SU-DHL-6 (cell line): Measurements from ENCODE around the gene RAP1B.

Experiments
- H2AFZ ChIP-seq: fragments of 200-600 bp; sonication (generic); 2 replicates; pipeline ENCODE4 v1.6.1; 2014; ENCODE audit warnings: low read depth, mild to moderate bottlenecking, moderate library complexity, mixed read lengths, antibody characterized with exemption, low read length; ENCODE audit not compliant: severe bottlenecking
- H3F3A ChIP-seq: fragments of 200-600 bp; shearing (Covaris generic); 2 replicates; pipeline ENCODE4 v1.6.0; 2016; ENCODE audit warnings: antibody characterized with exemption, mild to moderate bottlenecking; ENCODE audit not compliant: insufficient read depth
- H3K27ac ChIP-seq: fragments of 200-600 bp; sonication (generic); 2 replicates; pipeline ENCODE4 v1.5.1; 2016; ENCODE audit warnings: low read depth, mild to moderate bottlenecking, low read length, moderate library complexity, mixed read lengths
- H3K27me3 ChIP-seq: fragments of 200-600 bp; sonication (generic), shearing (Covaris generic); 2 replicates; pipeline ENCODE4 v1.6.0; 2014; ENCODE audit warnings: mild to moderate bottlenecking, low read length
- H3K36me3 ChIP-seq: fragments of 200-600 bp; sonication (generic); 2 replicates; pipeline ENCODE4 v1.6.1; 2014; ENCODE audit warnings: mild to moderate bottlenecking, low read length, mixed read lengths
- H3K4me2 ChIP-seq: fragments of 300-600, 200-600 bp; shearing (Covaris generic), sonication (generic); 2 replicates; pipeline ENCODE4 v1.6.0; 2014; ENCODE audit warnings: low read length, low read depth, mild to moderate bottlenecking; ENCODE audit not compliant: poor library complexity, severe bottlenecking
- H3K4me3 ChIP-seq: fragments of 200-600 bp; sonication (generic); 2 replicates; pipeline ENCODE4 v1.5.1; 2014; ENCODE audit warnings: antibody characterized with exemption, low read length, mild to moderate bottlenecking, mixed read lengths; ENCODE audit not compliant: insufficient read depth, poor library complexity, severe bottlenecking
- H3K79me2 ChIP-seq: fragments of 200-600 bp; sonication (generic); 2 replicates; pipeline ENCODE4 v1.6.1; 2014; ENCODE audit warnings: mild to moderate bottlenecking, low read length, moderate library complexity; ENCODE audit not compliant: insufficient read depth
- H3K9ac ChIP-seq: fragments of 200-600 bp; sonication (generic); 2 replicates; pipeline ENCODE4 v1.7.0; 2014; ENCODE audit warnings: mild to moderate bottlenecking, low read length
- H3K9me2 ChIP-seq: fragments of 200-600 bp; sonication (generic); replicated peaks from 2 replicates; pipeline ENCODE4 v1.6.1; 2014; ENCODE audit warnings: low read length; ENCODE audit not compliant: insufficient read depth
- H3K9me3 ChIP-seq: fragments of 200-600 bp; sonication (generic); 2 replicates; pipeline ENCODE4 v1.6.1; 2014; ENCODE audit warnings: low read length, mixed read lengths; ENCODE audit not compliant: insufficient read depth
- H4K20me1 ChIP-seq: fragments of 200-600 bp; sonication (generic); 2 replicates; pipeline ENCODE4 v1.6.1; 2014; ENCODE audit warnings: low read depth, mild to moderate bottlenecking, antibody characterized with exemption, low read length, moderate library complexity, mixed read lengths
- CTCF ChIP-seq: fragments of 200-600 bp; sonication (generic); IDR thresholded peaks from one replicate; pipeline ENCODE4 v1.5.1; 2017; ENCODE audit warnings: antibody characterized with exemption, mild to moderate bottlenecking, low read length, moderate library complexity; ENCODE audit not compliant: insufficient read depth, poor library complexity, severe bottlenecking
- EZH2phosphoT487 ChIP-seq: fragments of 200-600 bp; sonication (generic), shearing (Covaris generic); conservative IDR thresholded peaks from 2 replicates; pipeline ENCODE4 v1.6.1; 2018; ENCODE audit warnings: mild to moderate bottlenecking, antibody characterized with exemption, low read length, moderate library complexity, mixed read lengths

Gene RAP1B

GRCh38 chr12:68619541-68619940 lies 8.8 kb downstream of the RAP1B start:
- H4K20me1 ChIP-seq: peaks cover 40% of the 10 kb centered on the region
- H3K4me3 ChIP-seq: no peak overlapping the region
- no peak overlapping the region for H3K9ac ChIP-seq
- no peaks in the 10 kb centered on the region for H3K9me2 ChIP-seq
- H2AFZ ChIP-seq: no peak overlapping the region
- TF ChIP-seq CTCF (no peak), EZH2phosphoT487 (no peak)
- no peaks in the 10 kb centered on the region; the same call in 1 of the 2 replicates for H3K36me3 ChIP-seq
- H3K79me2 ChIP-seq: peaks cover 100% of the 10 kb centered on the region
- peaks cover 6% of the 10 kb centered on the region for H3F3A ChIP-seq
- H3K9me3 ChIP-seq: no peaks in the 10 kb centered on the region
- no peak overlapping the region for H3K27ac ChIP-seq
- no peaks in the 10 kb centered on the region for H3K27me3 ChIP-seq
- no peak overlapping the region for H3K4me2 ChIP-seq

- H3K79me2 ChIP-seq: peaks cover 100% of the 10 kb centered on the region
- TF ChIP-seq EZH2phosphoT487 (no peak), CTCF (no peak)
- H3K4me3 ChIP-seq: no peak overlapping the region
- no peak overlapping the region for H3K9ac ChIP-seq
- no peaks in the 10 kb centered on the region for H3K9me2 ChIP-seq
- H3K27ac ChIP-seq: no peak overlapping the region
- no peaks in the 10 kb centered on the region for H3K27me3 ChIP-seq
- peak overlapping the region; percentile 6 for H3K4me2 ChIP-seq
- H3K9me3 ChIP-seq: no peaks in the 10 kb centered on the region
- peaks cover 6% of the 10 kb centered on the region for H3F3A ChIP-seq
- peaks cover 7% of the 10 kb centered on the region; the same call in 1 of the 2 replicates for H3K36me3 ChIP-seq
- peaks cover 33% of the 10 kb centered on the region for H4K20me1 ChIP-seq
- no peak overlapping the region for H2AFZ ChIP-seq
Measured at GRCh38 chr12:68620519-68621471, 10.1 kb downstream of the RAP1B start.

GRCh38 chr12:68621472-68622081 lies 10.9 kb downstream of the RAP1B start:
- no peaks in the 10 kb centered on the region for H3K9me3 ChIP-seq
- H3K27ac ChIP-seq: no peak overlapping the region
- peaks cover 6% of the 10 kb centered on the region for H3F3A ChIP-seq
- H4K20me1 ChIP-seq: peaks cover 33% of the 10 kb centered on the region
- peak overlapping the region; percentile 6 for H3K4me2 ChIP-seq
- no peaks in the 10 kb centered on the region for H3K9me2 ChIP-seq
- no peak overlapping the region for H3K9ac ChIP-seq
- peaks cover 100% of the 10 kb centered on the region for H3K79me2 ChIP-seq
- H3K36me3 ChIP-seq: peaks cover 11% of the 10 kb centered on the region
- no peaks in the 10 kb centered on the region for H3K27me3 ChIP-seq
- no peak for TF ChIP-seq EZH2phosphoT487
- TF ChIP-seq CTCF: no peak
- H3K4me3 ChIP-seq: no peak overlapping the region
- H2AFZ ChIP-seq: no peak overlapping the region
